Panc1 (cell line): Measurements from ENCODE around the gene IGSF23. TPM values are rescaled to one million over a fixed set of nuclear protein-coding genes. Genes with fewer than 3 reads are reported as not detected.

Experiments
- ATAC-seq: fragments of 200-7000 bp; cut with Tn5 transposase; 2 replicates; pipeline ENCODE4 v1.9.1; 2020; ENCODE audit warnings: mild to moderate bottlenecking, moderate library complexity
- BruUV-seq: library from RNA; stranded (reverse); fragments of 400-500 nt; replicated peaks from 2 replicates; lab custom pipeline; 2021; lab: Mats Ljungman, UMichigan
- CTCF ChIA-PET: fragments of 300-600 bp; sonication (Branson Sonifier 250); formaldehyde crosslinking; loops from one replicate; lab custom pipeline; 2022; ENCODE audit warnings: antibody characterized with exemption; lab: Charles Lee
- POLR2A ChIA-PET: fragments of 300-600 bp; sonication (Branson Sonifier 250); formaldehyde crosslinking; loops from one replicate; lab custom pipeline; 2022; ENCODE audit warnings: antibody characterized with exemption; lab: Charles Lee
- DNase-seq: peaks from one replicate; pipeline ENCODE4 v3.0.0-alpha.2; 2010; ENCODE audit warnings: low read depth, low spot score
- H3K27ac ChIP-seq: 2 replicates; pipeline ENCODE4 v1.5.1; 2011; ENCODE audit warnings: mild to moderate bottlenecking, low read length, inconsistent platforms
- H3K27me3 ChIP-seq: fragments of 200-500 bp; sonication (Bioruptor generic); 2 replicates; pipeline ENCODE4 v1.6.0; 2014; ENCODE audit warnings: low read length, inconsistent platforms; ENCODE audit not compliant: control insufficient read depth, insufficient read depth
- H3K36me3 ChIP-seq: fragments of 200-500 bp; sonication (Bioruptor generic); 2 replicates; pipeline ENCODE4 v1.5.1; 2014; ENCODE audit warnings: inconsistent platforms, mild to moderate bottlenecking, low read length, moderate library complexity; ENCODE audit not compliant: control insufficient read depth, insufficient read depth
- H3K4me1 ChIP-seq: 2 replicates; pipeline ENCODE4 v1.5.1; 2011; ENCODE audit warnings: inconsistent platforms, mild to moderate bottlenecking, low read length, moderate library complexity; ENCODE audit not compliant: control insufficient read depth, insufficient read depth
- H3K4me3 ChIP-seq, 2 experiments: 2 replicates each; pipeline ENCODE4 v1.5.1; 2011 to 2012; ENCODE audit warnings: low read depth in 2 of 2, low read length in 2 of 2, mild to moderate bottlenecking in 2 of 2, inconsistent platforms in 1 of 2, moderate library complexity in 1 of 2
- H3K9me3 ChIP-seq: fragments of 200-500 bp; sonication (Bioruptor generic); 2 replicates; pipeline ENCODE4 v1.5.1; 2014; ENCODE audit warnings: low read depth, mild to moderate bottlenecking, inconsistent platforms, low read length, moderate library complexity; ENCODE audit not compliant: control insufficient read depth, insufficient read depth
- POLR2AphosphoS5 ChIP-seq: IDR thresholded peaks from 2 replicates; pipeline ENCODE4 v1.6.1; 2012; ENCODE audit warnings: mild to moderate bottlenecking, low read depth, low read length, moderate library complexity
- SIN3A ChIP-seq: IDR thresholded peaks from 2 replicates; pipeline ENCODE4 v1.6.1; 2012; ENCODE audit warnings: low read depth, mild to moderate bottlenecking, low read length, moderate library complexity, borderline replicate concordance; ENCODE audit not compliant: insufficient read depth
- TCF7L2 ChIP-seq: IDR thresholded peaks from 2 replicates; pipeline ENCODE4 v1.6.1; 2011; ENCODE audit warnings: mild to moderate bottlenecking, low read depth, low read length, inconsistent platforms
- in situ Hi-C: cut with HindIII; loops from 2 replicates; pipeline ENCODE4 v1.10.0; 2016; ENCODE audit warnings: low sequenced_read_pairs, low pct_unique_long_range_greater_than_20kb
- intact Hi-C: fragments of 100-400 bp; cut with micrococcal nuclease; formaldehyde crosslinking; loops from one replicate; pipeline ENCODE4 v1.10.0; 2022; ENCODE audit not compliant: unreplicated experiment
- total RNA-seq: library from RNA; stranded (reverse); gene quantifications from one replicate; pipeline ENCODE4 v1.2.1, GENCODE V29; 2021; ENCODE audit not compliant: unreplicated experiment
- TF ChIP-seq, protein P1 (sequence below), 2 experiments: IDR thresholded peaks; 2 replicates each; pipeline ENCODE4 v1.6.1; 2011 to 2012; ENCODE audit warnings: low read depth in 2 of 2, control low read depth in 1 of 2, low read length in 1 of 2, mild to moderate bottlenecking in 1 of 2, moderate library complexity in 1 of 2; ENCODE audit not compliant: insufficient read depth in 1 of 2
- TF ChIP-seq, protein P2 (sequence below): fragments of 450-650 bp; IDR thresholded peaks from 2 replicates; pipeline ENCODE4 v1.5.1; 2017; ENCODE audit warnings: mild to moderate bottlenecking

IGSF23 gene
- total RNA-seq, 1 experiment from 2014 or later, result not detected

DNA sequence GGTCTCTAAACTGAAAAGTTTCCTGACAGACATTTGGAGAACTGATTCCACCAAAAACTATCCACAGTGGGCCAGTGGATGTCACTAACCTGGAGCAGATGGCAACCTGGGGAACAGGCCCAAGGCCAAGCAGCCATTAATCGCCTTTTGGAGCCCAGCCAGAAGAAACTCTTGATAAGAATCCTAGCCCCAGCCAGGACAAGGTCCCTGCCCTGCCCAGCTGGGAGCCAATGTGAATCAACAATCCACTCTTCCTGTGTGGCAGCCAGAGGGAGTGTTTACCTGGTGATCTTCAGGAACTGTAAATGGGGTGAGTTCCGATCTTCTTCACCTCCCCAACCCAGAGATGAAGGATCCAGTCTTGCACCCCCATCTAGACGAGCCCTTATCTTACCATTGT, 14.5 kb upstream of the IGSF23 start:
- ATAC-seq (no peak), DNase-seq (no peak)
- in situ Hi-C loops (no loop called here), intact Hi-C loops (no loop called here)
- Histone ChIP-seq H3K27ac (no peak overlapping the region), H3K36me3 (no peaks in the 10 kb centered on the region), H3K9me3 (no peaks in the 10 kb centered on the region), H3K27me3 (no peaks in the 10 kb centered on the region), H3K4me1 (no peaks in the 10 kb centered on the region), H3K4me3 (no peak overlapping the region)
- ChIA-PET POLR2A (no interaction called here), CTCF (no interaction called here)
- BruUV-seq, result no TSS peak
- TF ChIP-seq, protein P1, sequence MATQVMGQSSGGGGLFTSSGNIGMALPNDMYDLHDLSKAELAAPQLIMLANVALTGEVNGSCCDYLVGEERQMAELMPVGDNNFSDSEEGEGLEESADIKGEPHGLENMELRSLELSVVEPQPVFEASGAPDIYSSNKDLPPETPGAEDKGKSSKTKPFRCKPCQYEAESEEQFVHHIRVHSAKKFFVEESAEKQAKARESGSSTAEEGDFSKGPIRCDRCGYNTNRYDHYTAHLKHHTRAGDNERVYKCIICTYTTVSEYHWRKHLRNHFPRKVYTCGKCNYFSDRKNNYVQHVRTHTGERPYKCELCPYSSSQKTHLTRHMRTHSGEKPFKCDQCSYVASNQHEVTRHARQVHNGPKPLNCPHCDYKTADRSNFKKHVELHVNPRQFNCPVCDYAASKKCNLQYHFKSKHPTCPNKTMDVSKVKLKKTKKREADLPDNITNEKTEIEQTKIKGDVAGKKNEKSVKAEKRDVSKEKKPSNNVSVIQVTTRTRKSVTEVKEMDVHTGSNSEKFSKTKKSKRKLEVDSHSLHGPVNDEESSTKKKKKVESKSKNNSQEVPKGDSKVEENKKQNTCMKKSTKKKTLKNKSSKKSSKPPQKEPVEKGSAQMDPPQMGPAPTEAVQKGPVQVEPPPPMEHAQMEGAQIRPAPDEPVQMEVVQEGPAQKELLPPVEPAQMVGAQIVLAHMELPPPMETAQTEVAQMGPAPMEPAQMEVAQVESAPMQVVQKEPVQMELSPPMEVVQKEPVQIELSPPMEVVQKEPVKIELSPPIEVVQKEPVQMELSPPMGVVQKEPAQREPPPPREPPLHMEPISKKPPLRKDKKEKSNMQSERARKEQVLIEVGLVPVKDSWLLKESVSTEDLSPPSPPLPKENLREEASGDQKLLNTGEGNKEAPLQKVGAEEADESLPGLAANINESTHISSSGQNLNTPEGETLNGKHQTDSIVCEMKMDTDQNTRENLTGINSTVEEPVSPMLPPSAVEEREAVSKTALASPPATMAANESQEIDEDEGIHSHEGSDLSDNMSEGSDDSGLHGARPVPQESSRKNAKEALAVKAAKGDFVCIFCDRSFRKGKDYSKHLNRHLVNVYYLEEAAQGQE (IDR thresholded peaks at IDR 0.05; ENCODE audit: insufficient read depth in 1 of 2, low read depth in 2 of 2, low read length in 1 of 2), result no peak
- TF ChIP-seq TCF7L2 (no peak), SIN3A (no peak), POLR2AphosphoS5 (no peak)
- TF ChIP-seq, protein P2, sequence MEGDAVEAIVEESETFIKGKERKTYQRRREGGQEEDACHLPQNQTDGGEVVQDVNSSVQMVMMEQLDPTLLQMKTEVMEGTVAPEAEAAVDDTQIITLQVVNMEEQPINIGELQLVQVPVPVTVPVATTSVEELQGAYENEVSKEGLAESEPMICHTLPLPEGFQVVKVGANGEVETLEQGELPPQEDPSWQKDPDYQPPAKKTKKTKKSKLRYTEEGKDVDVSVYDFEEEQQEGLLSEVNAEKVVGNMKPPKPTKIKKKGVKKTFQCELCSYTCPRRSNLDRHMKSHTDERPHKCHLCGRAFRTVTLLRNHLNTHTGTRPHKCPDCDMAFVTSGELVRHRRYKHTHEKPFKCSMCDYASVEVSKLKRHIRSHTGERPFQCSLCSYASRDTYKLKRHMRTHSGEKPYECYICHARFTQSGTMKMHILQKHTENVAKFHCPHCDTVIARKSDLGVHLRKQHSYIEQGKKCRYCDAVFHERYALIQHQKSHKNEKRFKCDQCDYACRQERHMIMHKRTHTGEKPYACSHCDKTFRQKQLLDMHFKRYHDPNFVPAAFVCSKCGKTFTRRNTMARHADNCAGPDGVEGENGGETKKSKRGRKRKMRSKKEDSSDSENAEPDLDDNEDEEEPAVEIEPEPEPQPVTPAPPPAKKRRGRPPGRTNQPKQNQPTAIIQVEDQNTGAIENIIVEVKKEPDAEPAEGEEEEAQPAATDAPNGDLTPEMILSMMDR, result no peak

DNA sequence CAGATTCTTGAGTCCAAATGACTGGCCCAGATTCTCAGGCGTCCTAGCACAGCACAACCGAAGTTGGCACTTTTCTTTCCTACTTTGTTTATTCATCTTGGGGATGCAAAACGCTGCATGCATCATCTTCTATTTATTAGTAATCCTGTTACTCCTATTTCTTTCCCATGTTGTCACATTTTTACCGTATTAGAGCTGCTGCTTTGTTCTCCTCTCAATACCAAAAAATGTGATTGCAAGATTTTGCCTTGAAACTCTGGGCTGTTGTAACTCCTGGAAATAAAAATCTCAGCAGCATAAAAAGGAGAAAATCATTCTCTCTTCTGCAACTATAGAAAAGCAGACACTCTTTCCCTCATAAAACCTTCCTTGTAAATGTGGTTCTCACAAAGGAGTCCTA, 12.9 kb upstream of the IGSF23 start:
- no peak overlapping the region for H3K27ac ChIP-seq
- DNase-seq, result no peak
- intact Hi-C loops (no loop called here), in situ Hi-C loops (no loop called here)
- H3K9me3 ChIP-seq, result no peaks in the 10 kb centered on the region
- H3K4me3 ChIP-seq, result no peak overlapping the region
- H3K36me3 ChIP-seq, result no peaks in the 10 kb centered on the region
- H3K27me3 ChIP-seq, result no peaks in the 10 kb centered on the region
- no peak for ATAC-seq
- POLR2A ChIA-PET, result no interaction called here
- H3K4me1 ChIP-seq, result no peaks in the 10 kb centered on the region
- CTCF ChIA-PET, result no interaction called here
- no TSS peak for BruUV-seq
- TF ChIP-seq, protein P1 (IDR thresholded peaks at IDR 0.05; ENCODE audit: insufficient read depth in 1 of 2, low read depth in 2 of 2, low read length in 1 of 2), result no peak
- TF ChIP-seq, protein P2, result no peak
- TF ChIP-seq TCF7L2, result no peak
- no peak for TF ChIP-seq POLR2AphosphoS5
- TF ChIP-seq SIN3A, result no peak
